ENCODE data around the gene ZNF462.

The ZNF462 gene

GRCh38 chr9:106953174-106953573, 90.2 kb downstream of the ZNF462 start:
- in situ Hi-C loops (cut with HindIII; ENCODE audit: low sequenced_read_pairs): no loop called here

GRCh38 chr9:106954558-106954957, 91.6 kb downstream of the ZNF462 start:
- no peak for DNase-seq (ENCODE audit: low read depth)
- no peak overlapping the region for H3K4me3 ChIP-seq (ENCODE audit: low read depth, low read length)
- in situ Hi-C loops (cut with HindIII; ENCODE audit: low sequenced_read_pairs): no loop called here
- no peak for TF ChIP-seq CTCF (IDR thresholded peaks at IDR 0.05; ENCODE audit: low read depth, low read length, missing control alignments)

More at GRCh38 chr9:106953174-106953573, 90.2 kb downstream of the ZNF462 start:
- no peak overlapping the region for H3K4me3 ChIP-seq (ENCODE audit: low read depth, low read length)
- TF ChIP-seq CTCF (IDR thresholded peaks at IDR 0.05; ENCODE audit: low read depth, low read length, missing control alignments): no peak
- no peak for DNase-seq (ENCODE audit: low read depth)

DNA sequence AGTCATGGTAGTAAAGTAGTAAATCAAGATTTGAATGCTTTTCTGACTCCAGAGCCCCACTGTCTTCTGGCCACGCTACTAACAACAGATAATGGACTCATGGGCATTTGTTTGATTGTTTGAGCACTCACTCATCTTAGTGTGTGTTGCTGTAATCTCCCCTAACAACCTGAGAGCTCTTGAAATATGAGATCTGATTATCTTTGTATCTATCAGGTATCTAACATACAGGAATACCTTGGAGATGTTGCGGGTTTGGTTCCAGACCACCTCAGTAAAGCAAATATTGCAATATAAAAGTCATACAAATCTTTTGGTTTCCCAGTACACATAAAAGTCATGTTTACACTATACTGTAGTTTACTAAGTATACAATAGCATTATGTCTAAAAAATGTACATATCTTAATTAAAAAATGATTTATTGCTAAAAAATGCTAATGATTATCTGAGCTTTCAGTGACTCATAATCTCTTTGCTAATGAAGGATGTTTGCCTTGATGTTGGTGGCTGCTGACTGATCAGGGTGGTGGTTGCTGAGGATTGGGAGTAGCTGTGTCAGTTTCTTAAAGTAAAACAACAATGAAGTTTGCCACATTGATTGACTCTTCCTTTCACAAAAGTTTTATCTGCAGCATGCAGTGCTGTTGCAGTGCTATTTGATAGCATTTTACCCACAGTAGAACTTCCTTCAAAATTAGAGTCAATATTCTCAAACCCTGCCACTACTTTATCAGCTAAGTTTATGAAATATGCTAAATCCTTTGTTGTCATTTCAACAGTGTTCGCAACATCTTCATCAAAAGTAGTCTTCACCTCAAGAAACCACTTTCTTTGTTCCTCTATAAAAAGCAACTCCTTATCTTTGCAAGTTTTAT, 92.2 kb downstream of the ZNF462 start:
- no peak for TF ChIP-seq CTCF (IDR thresholded peaks at IDR 0.05; ENCODE audit: low read depth, low read length, missing control alignments)
- H3K4me3 ChIP-seq (ENCODE audit: low read depth, low read length): no peak overlapping the region
- no peak for DNase-seq (ENCODE audit: low read depth)
- in situ Hi-C loops (cut with HindIII; ENCODE audit: low sequenced_read_pairs): no loop called here

DNA sequence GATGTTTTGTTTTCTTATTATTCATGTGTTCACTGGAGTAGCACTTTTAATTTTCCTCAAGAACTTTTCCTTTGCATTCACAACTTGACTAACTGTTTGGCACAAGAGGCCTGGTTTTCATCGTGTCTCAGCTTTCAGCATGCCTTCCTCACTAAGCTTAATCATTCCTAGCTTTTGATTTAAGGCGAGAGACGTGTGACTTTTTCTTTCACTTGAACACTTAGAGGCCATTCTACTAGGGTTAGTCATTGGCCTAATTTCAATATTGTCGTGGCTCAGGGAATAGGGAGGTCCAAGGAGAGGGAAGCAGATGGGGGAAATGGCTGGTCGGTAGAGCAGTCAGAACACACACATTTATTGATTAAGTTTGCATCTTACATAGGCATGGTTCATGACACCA, 94.0 kb downstream of the ZNF462 start:
- TF ChIP-seq CTCF (IDR thresholded peaks at IDR 0.05; ENCODE audit: low read depth, low read length, missing control alignments): no peak
- H3K4me3 ChIP-seq (ENCODE audit: low read depth, low read length): no peak overlapping the region
- in situ Hi-C loops (cut with HindIII; ENCODE audit: low sequenced_read_pairs): no loop called here
- peak; percentile 54 for DNase-seq (ENCODE audit: low read depth)

- DNase-seq (ENCODE audit: low read depth): peak; percentile 19
- in situ Hi-C loops (cut with HindIII; ENCODE audit: low sequenced_read_pairs): no loop called here
- H3K4me3 ChIP-seq (ENCODE audit: low read depth, low read length): no peak overlapping the region
- no peak for TF ChIP-seq CTCF (IDR thresholded peaks at IDR 0.05; ENCODE audit: low read depth, low read length, missing control alignments)
These were observed 96.1 kb downstream of the ZNF462 start for GRCh38 chr9:106958955-106959657.

DNA sequence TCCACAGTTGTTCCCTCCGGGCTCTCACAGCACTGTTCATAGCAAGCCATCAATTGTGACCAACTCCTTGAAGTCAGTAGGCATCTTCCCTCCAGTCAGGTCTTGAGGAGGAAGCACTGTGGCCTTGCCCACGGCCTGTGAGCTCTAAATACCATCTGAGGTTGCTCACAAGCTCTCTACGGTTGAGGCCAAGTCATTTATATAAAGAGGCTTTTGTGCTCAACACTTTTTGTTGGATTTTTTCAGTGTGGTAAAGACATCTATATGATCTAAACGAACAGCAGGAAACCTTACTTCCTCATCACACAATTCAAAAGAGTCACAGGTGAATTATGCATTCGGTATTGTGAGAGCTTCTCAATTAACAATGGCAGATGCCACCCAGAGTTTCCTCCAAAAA, 97.3 kb downstream of the ZNF462 start:
- no peak for DNase-seq (ENCODE audit: low read depth)
- H3K4me3 ChIP-seq (ENCODE audit: low read depth, low read length): no peak overlapping the region
- in situ Hi-C loops (cut with HindIII; ENCODE audit: low sequenced_read_pairs): no loop called here
- no peak for TF ChIP-seq CTCF (IDR thresholded peaks at IDR 0.05; ENCODE audit: low read depth, low read length, missing control alignments)

Data from astrocyte of the cerebellum (primary cell).